ENCODE results near the gene LRRC74A. TPM values are rescaled to one million over a fixed set of nuclear protein-coding genes. Genes with fewer than 3 reads are reported as not detected.

Gene LRRC74A
- total RNA-seq: not detected

GRCh38 chr14:76826122-76826521, at the start of gene LRRC74A:
Gene LRRC74A (plus strand): TSS chr14:76826408. CDS start chr14:76826698, 290 bp downstream.
- Histone ChIP-seq H3K9me3 (no peaks in the 10 kb centered on the region), H3K36me3 (replicated peaks in 1 of 2; ENCODE audit: insufficient read depth in 1 of 2, low read depth in 2 of 2) (no peaks in the 10 kb centered on the region), H3K4me3 (no peak within 1 kb of the TSS), H3K27ac (peak within 1 kb of the TSS; percentile 88 to 95 (median 94)), H3K27me3 (no peaks in the 10 kb centered on the region), H3K4me1 (peaks cover 55% of the 10 kb centered on the region)
- DNase-seq (peak in 3 of 4 donors; percentile 34 to 50 (median 48)), ATAC-seq (no peak)
- 79 to 100% methylated on average over 2 of the region's 2 CpGs for WGBS, 2 donors
- no peak for TF ChIP-seq POLR2A (IDR thresholded peaks at IDR 0.05)
- TF ChIP-seq, protein P1, sequence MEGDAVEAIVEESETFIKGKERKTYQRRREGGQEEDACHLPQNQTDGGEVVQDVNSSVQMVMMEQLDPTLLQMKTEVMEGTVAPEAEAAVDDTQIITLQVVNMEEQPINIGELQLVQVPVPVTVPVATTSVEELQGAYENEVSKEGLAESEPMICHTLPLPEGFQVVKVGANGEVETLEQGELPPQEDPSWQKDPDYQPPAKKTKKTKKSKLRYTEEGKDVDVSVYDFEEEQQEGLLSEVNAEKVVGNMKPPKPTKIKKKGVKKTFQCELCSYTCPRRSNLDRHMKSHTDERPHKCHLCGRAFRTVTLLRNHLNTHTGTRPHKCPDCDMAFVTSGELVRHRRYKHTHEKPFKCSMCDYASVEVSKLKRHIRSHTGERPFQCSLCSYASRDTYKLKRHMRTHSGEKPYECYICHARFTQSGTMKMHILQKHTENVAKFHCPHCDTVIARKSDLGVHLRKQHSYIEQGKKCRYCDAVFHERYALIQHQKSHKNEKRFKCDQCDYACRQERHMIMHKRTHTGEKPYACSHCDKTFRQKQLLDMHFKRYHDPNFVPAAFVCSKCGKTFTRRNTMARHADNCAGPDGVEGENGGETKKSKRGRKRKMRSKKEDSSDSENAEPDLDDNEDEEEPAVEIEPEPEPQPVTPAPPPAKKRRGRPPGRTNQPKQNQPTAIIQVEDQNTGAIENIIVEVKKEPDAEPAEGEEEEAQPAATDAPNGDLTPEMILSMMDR (IDR thresholded peaks at IDR 0.05): no peak
- intact Hi-C loops (cut with DNase I): no loop called here

- TF ChIP-seq POLR2A (IDR thresholded peaks at IDR 0.05): no peak
- TF ChIP-seq, protein P1 (IDR thresholded peaks at IDR 0.05): no peak
- DNase-seq (peak in 1 of 4 donors; percentile 12), ATAC-seq (no peak)
- no peak overlapping the region for H3K4me3 ChIP-seq
- H3K27ac ChIP-seq: no peak overlapping the region
- intact Hi-C loops (cut with DNase I): no loop called here
- H3K36me3 ChIP-seq (replicated peaks in 1 of 2; ENCODE audit: insufficient read depth in 1 of 2, low read depth in 2 of 2): no peaks in the 10 kb centered on the region
- H3K9me3 ChIP-seq: no peaks in the 10 kb centered on the region
- H3K27me3 ChIP-seq: no peaks in the 10 kb centered on the region
- H3K4me1 ChIP-seq: peaks cover 17% of the 10 kb centered on the region
- 53 to 57% methylated on average over 8 to 10 of the region's 10 CpGs for WGBS, 2 donors
These were observed 49.6 kb upstream of the LRRC74A start for GRCh38 chr14:76776428-76777251.

GRCh38 chr14:76777721-76778120, 48.5 kb upstream of the LRRC74A start:
- no peak for TF ChIP-seq POLR2A (IDR thresholded peaks at IDR 0.05)
- TF ChIP-seq, protein P1 (IDR thresholded peaks at IDR 0.05): no peak
- Histone ChIP-seq H3K9me3 (no peaks in the 10 kb centered on the region), H3K4me1 (peaks cover 23% of the 10 kb centered on the region), H3K4me3 (no peak overlapping the region), H3K27me3 (no peaks in the 10 kb centered on the region), H3K27ac (no peak overlapping the region), H3K36me3 (replicated peaks in 1 of 2; ENCODE audit: insufficient read depth in 1 of 2, low read depth in 2 of 2) (peaks cover 0 to 4% of the 10 kb centered on the region in 2 donors)
- WGBS, 2 donors: 78 to 80% methylated on average over 6 to 9 of the region's 9 CpGs
- ATAC-seq: no peak
- DNase-seq: no peak
- intact Hi-C loops (cut with DNase I): no loop called here

GRCh38 chr14:76778546-76779215, 47.5 kb upstream of the LRRC74A start:
- Histone ChIP-seq H3K4me3 (no peak overlapping the region), H3K4me1 (peaks cover 15% of the 10 kb centered on the region), H3K27ac (no peak overlapping the region), H3K27me3 (no peaks in the 10 kb centered on the region), H3K36me3 (replicated peaks in 1 of 2; ENCODE audit: insufficient read depth in 1 of 2, low read depth in 2 of 2) (peaks cover 0 to 4% of the 10 kb centered on the region in 2 donors), H3K9me3 (no peaks in the 10 kb centered on the region)
- intact Hi-C loops (cut with DNase I): no loop called here
- TF ChIP-seq POLR2A (IDR thresholded peaks at IDR 0.05): no peak
- TF ChIP-seq, protein P1 (IDR thresholded peaks at IDR 0.05): no peak
- WGBS, 2 donors: 84 to 91% methylated on average over 16 of the region's 16 CpGs
- ATAC-seq: no peak
- DNase-seq: no peak

Data from body of pancreas (tissue), 4 donors.